Measurements from ENCODE around the gene AKT2. TPM values are rescaled to one million over a fixed set of nuclear protein-coding genes. Genes with fewer than 3 reads are reported as not detected.

The AKT2 gene
- total RNA-seq, 2 donors from 2014 or later: 46.2 to 96.2 TPM

DNA sequence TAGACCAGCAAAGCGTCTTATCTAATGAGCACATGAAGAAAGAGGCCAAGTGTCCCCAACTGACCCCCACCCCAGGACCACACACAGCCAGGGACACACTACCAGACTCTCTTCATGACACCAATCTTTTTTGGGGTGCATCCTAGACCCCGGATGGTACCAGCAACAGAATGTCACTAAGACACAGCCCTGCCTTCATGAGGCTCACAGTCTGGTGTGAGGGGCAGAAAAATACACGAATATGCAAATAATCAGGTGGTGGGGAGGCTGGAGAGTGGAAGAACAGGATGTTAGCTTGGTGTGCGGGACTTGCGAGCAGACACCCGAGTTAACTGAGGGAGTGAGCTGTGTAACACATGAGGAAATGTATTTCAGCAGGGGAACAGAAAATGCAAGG, 17.5 kb downstream of the AKT2 start:
- no peak for DNase-seq
- no peaks in the 10 kb centered on the region for H3K27me3 ChIP-seq
- no peaks in the 10 kb centered on the region for H3K9me3 ChIP-seq
- intact Hi-C loops (cut with DNase I): no loop called here
- peak overlapping the region in 1 of 4 donors; percentile 26 for H3K27ac ChIP-seq
- no peak for ATAC-seq
- H3K4me1 ChIP-seq: peaks cover 57% of the 10 kb centered on the region
- 83 to 94% methylated on average over 6 of the region's 6 CpGs for WGBS, 2 donors
- no peak overlapping the region for H3K4me3 ChIP-seq
- H3K36me3 ChIP-seq (replicated peaks in 1 of 2; ENCODE audit: insufficient read depth in 1 of 2, low read depth in 2 of 2): no peaks in the 10 kb centered on the region
- TF ChIP-seq CTCF (IDR thresholded peaks at IDR 0.05) (no peak), POLR2A (IDR thresholded peaks at IDR 0.05) (no peak)

GRCh38 chr19:40266912-40267600, 18.1 kb downstream of the AKT2 start:
- intact Hi-C loops (cut with DNase I): no loop called here
- 84 to 89% methylated on average over 15 of the region's 15 CpGs for WGBS, 2 donors
- no peak overlapping the region for H3K4me3 ChIP-seq
- DNase-seq (no peak), ATAC-seq (no peak)
- H3K36me3 ChIP-seq (replicated peaks in 1 of 2; ENCODE audit: insufficient read depth in 1 of 2, low read depth in 2 of 2): no peaks in the 10 kb centered on the region
- H3K4me1 ChIP-seq: peaks cover 52% of the 10 kb centered on the region
- H3K27ac ChIP-seq: no peak overlapping the region
- no peaks in the 10 kb centered on the region for H3K9me3 ChIP-seq
- TF ChIP-seq POLR2A (IDR thresholded peaks at IDR 0.05): no peak
- TF ChIP-seq CTCF (IDR thresholded peaks at IDR 0.05): no peak
- H3K27me3 ChIP-seq: no peaks in the 10 kb centered on the region

DNA sequence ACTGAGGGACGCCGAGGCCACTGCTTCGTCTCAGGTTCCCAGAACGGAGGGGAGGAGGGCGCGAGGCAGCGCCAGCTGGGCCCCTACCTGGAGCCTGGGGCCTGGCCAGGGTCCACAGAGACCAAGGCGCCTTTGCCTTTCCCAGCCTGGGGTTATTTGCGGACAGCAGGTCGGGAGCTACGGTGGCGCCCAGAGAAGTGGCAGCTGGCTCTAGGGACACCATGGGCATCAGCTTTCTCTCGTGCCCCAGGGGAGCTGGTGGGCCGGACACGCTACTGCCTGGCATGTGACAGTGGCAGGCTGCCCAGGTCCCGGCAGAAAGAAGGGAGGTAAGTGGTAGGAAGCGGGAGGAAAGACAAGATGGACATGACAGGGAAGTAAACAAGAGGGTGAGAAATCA, 19.0 kb downstream of the AKT2 start:
- intact Hi-C loops (cut with DNase I): no loop called here
- Histone ChIP-seq H3K9me3 (no peaks in the 10 kb centered on the region), H3K36me3 (replicated peaks in 1 of 2; ENCODE audit: insufficient read depth in 1 of 2, low read depth in 2 of 2) (no peaks in the 10 kb centered on the region), H3K27ac (peak overlapping the region in 3 of 4 donors; percentile 39 to 54 (median 48)), H3K4me1 (peaks cover 51% of the 10 kb centered on the region), H3K27me3 (no peaks in the 10 kb centered on the region), H3K4me3 (no peak overlapping the region)
- WGBS, 2 donors: 20 to 32% methylated on average over 8 to 17 of the region's 17 CpGs
- TF ChIP-seq POLR2A (IDR thresholded peaks at IDR 0.05) (no peak), CTCF (IDR thresholded peaks at IDR 0.05) (no peak)
- peak; percentile 41 for ATAC-seq
- peak in 3 of 4 donors; percentile 56 to 67 (median 63) for DNase-seq

DNA sequence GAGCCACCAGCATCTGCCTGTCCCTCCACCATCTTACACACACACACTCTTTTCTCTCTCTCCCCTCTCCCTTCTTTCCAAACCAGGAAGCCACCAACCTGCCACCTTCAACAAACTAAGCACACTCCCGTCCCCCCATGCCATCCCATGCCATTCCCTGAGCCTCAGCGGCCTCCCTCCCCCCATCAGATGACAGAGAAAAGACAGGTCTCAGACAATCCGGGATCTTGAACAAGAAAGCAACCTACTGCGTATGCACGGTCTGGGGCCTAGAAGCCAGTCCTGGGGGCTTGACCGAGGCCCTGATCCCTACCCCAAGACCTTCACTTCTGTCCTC, 19.4 kb downstream of the AKT2 start:
- Histone ChIP-seq H3K36me3 (replicated peaks in 1 of 2; ENCODE audit: insufficient read depth in 1 of 2, low read depth in 2 of 2) (no peaks in the 10 kb centered on the region), H3K27ac (peak overlapping the region in 3 of 4 donors; percentile 39 to 54 (median 48)), H3K4me3 (no peak overlapping the region), H3K27me3 (no peaks in the 10 kb centered on the region), H3K4me1 (peaks cover 51% of the 10 kb centered on the region), H3K9me3 (no peaks in the 10 kb centered on the region)
- no peak for TF ChIP-seq CTCF (IDR thresholded peaks at IDR 0.05)
- TF ChIP-seq POLR2A (IDR thresholded peaks at IDR 0.05): no peak
- DNase-seq (no peak), ATAC-seq (no peak)
- intact Hi-C loops (cut with DNase I): no loop called here
- WGBS, 2 donors: 90 to 92% methylated on average over 3 to 6 of the region's 6 CpGs

All from body of pancreas (tissue), 4 donors.